WTC11 (cell line): ENCODE data around the gene MYMK. TPM values are rescaled to one million over a fixed set of nuclear protein-coding genes. Genes with fewer than 3 reads are reported as not detected.

Experiments used
- ATAC-seq: fragments of 200-7000 bp; cut with Tn5 transposase; 2 replicates; pipeline ENCODE4 v1.10.0; 2021; ENCODE audit warnings: mild to moderate bottlenecking, moderate library complexity
- CTCF ChIA-PET: fragments of 300-600 bp; sonication (Branson Sonifier 250); formaldehyde crosslinking; loops from one replicate; lab custom pipeline; 2021; ENCODE audit warnings: antibody characterized with exemption; lab: Charles Lee
- POLR2A ChIA-PET: fragments of 350-600 bp; sonication (Branson Sonifier 250); formaldehyde crosslinking; loops from one replicate; lab custom pipeline; 2021; ENCODE audit warnings: antibody characterized with exemption; lab: Charles Lee
- DNase-seq: peaks from one replicate; pipeline ENCODE4 v3.0.0; 2021; ENCODE audit warnings: low spot score
- H3K27ac Mint-ChIP-seq: 2 replicates; pipeline ENCODE4 v1.8.0; 2021; ENCODE audit warnings: mixed read lengths
- H3K27me3 Mint-ChIP-seq: 2 replicates; pipeline ENCODE4 v1.8.0; 2021; ENCODE audit warnings: low read depth, mild to moderate bottlenecking, moderate library complexity, mixed read lengths
- H3K36me3 Mint-ChIP-seq: 2 replicates; pipeline ENCODE4 v1.8.0; 2021; ENCODE audit warnings: mixed read lengths
- H3K4me1 Mint-ChIP-seq: 2 replicates; pipeline ENCODE4 v1.8.0; 2022; ENCODE audit warnings: mixed read lengths
- H3K4me3 Mint-ChIP-seq: 2 replicates; pipeline ENCODE4 v1.8.0; 2021; ENCODE audit warnings: mild to moderate bottlenecking, moderate library complexity, mixed read lengths
- H3K9me3 Mint-ChIP-seq: 2 replicates; pipeline ENCODE4 v1.8.0; 2021; ENCODE audit warnings: mixed read lengths
- CREM ChIP-seq: sonication (generic); formaldehyde crosslinking; IDR thresholded peaks from 2 replicates; pipeline ENCODE4 v1.8.1; 2022; ENCODE audit warnings: mild to moderate bottlenecking, missing genetic modification reagents, moderate library complexity
- ERG ChIP-seq: fragments of 250-450 bp; sonication (Bioruptor Pico); IDR thresholded peaks from 2 replicates; pipeline ENCODE4 v1.8.0; 2021; ENCODE audit warnings: mild to moderate bottlenecking
- GABPB1 ChIP-seq: sonication (generic); formaldehyde crosslinking; IDR thresholded peaks from 2 replicates; pipeline ENCODE4 v1.8.1; 2023; ENCODE audit warnings: mild to moderate bottlenecking, missing genetic modification reagents
- GTF2I ChIP-seq: fragments of 250-450 bp; sonication (Bioruptor Pico); conservative IDR thresholded peaks from 2 replicates; pipeline ENCODE4 v1.4.0; 2021; ENCODE audit warnings: mild to moderate bottlenecking
- JUN ChIP-seq: sonication (generic); formaldehyde crosslinking; IDR thresholded peaks from 2 replicates; pipeline ENCODE4 v1.8.0; 2023; ENCODE audit warnings: mild to moderate bottlenecking, missing genetic modification reagents
- KAT7 ChIP-seq: sonication (generic); formaldehyde crosslinking; IDR thresholded peaks from 2 replicates; pipeline ENCODE4 v1.8.1; 2023; ENCODE audit warnings: missing genetic modification reagents, mild to moderate bottlenecking, borderline replicate concordance
- RELA ChIP-seq: sonication (generic); formaldehyde crosslinking; IDR thresholded peaks from 2 replicates; pipeline ENCODE4 v1.8.1; 2022; ENCODE audit warnings: missing genetic modification reagents, mild to moderate bottlenecking, borderline replicate concordance
- SMAD4 ChIP-seq: sonication (generic); formaldehyde crosslinking; IDR thresholded peaks from 2 replicates; pipeline ENCODE4 v1.8.0; 2022; ENCODE audit warnings: mild to moderate bottlenecking, missing genetic modification reagents
- USF2 ChIP-seq: sonication (generic); formaldehyde crosslinking; IDR thresholded peaks from 2 replicates; pipeline ENCODE4 v1.8.1; 2023; ENCODE audit warnings: mild to moderate bottlenecking, missing genetic modification reagents, moderate library complexity
- ZBTB43 ChIP-seq: sonication (generic); formaldehyde crosslinking; IDR thresholded peaks from 2 replicates; pipeline ENCODE4 v1.8.1; 2023; ENCODE audit warnings: mild to moderate bottlenecking, missing genetic modification reagents
- ZNF219 ChIP-seq: sonication (generic); formaldehyde crosslinking; IDR thresholded peaks from 2 replicates; pipeline ENCODE4 v1.8.0; 2023; ENCODE audit warnings: missing genetic modification reagents, mild to moderate bottlenecking, borderline replicate concordance
- ZNF281 ChIP-seq: sonication (generic); formaldehyde crosslinking; IDR thresholded peaks from 2 replicates; pipeline ENCODE4 v1.8.0; 2023; ENCODE audit warnings: mild to moderate bottlenecking, missing genetic modification reagents
- ZNF317 ChIP-seq: sonication (generic); formaldehyde crosslinking; IDR thresholded peaks from 2 replicates; pipeline ENCODE4 v1.8.1; 2023; ENCODE audit warnings: low read depth, mild to moderate bottlenecking, moderate library complexity, missing genetic modification reagents, borderline replicate concordance
- total RNA-seq: library from RNA; stranded (reverse); gene quantifications from 3 replicates; pipeline ENCODE4 v1.2.3, GENCODE V29; 2021
- TF ChIP-seq, protein P1 (sequence below): fragments of 250-450 bp; sonication (Bioruptor Pico); IDR thresholded peaks from 2 replicates; pipeline ENCODE4 v1.9.0; 2021; ENCODE audit warnings: moderate library complexity, mild to moderate bottlenecking, inconsistent platforms, borderline replicate concordance
- TF ChIP-seq, protein P2 (sequence below): fragments of 250-450 bp; sonication (Bioruptor Pico); IDR thresholded peaks from 2 replicates; pipeline ENCODE4 v1.9.0; 2021; ENCODE audit warnings: mild to moderate bottlenecking
- TF ChIP-seq, protein P3 (sequence below): sonication (generic); formaldehyde crosslinking; IDR thresholded peaks from 2 replicates; pipeline ENCODE4 v1.8.0; 2022; ENCODE audit warnings: mild to moderate bottlenecking, missing genetic modification reagents

The MYMK gene
- total RNA-seq, 1 experiment from 2014 or later: not detected

GRCh38 chr9:133558191-133559126, 33.7 kb upstream of the MYMK start:
- peaks cover 22% of the 10 kb centered on the region for H3K4me1 Mint-ChIP-seq
- no peaks in the 10 kb centered on the region for H3K36me3 Mint-ChIP-seq
- ChIA-PET CTCF (interaction anchor here (0.6 to 0.9 kb wide), 3 partner anchors 7 to 1736 kb away, joined by 3 to 4 read pairs (median 3); no protein-coding TSS in a partner anchor), POLR2A (no interaction called here)
- H3K4me3 Mint-ChIP-seq: no peak overlapping the region
- TF ChIP-seq JUN (CRISPR knock-in tag): no peak
- no peak for TF ChIP-seq USF2 (CRISPR knock-in tag)
- no peak for TF ChIP-seq RELA (CRISPR knock-in tag)
- no peak for TF ChIP-seq KAT7 (CRISPR knock-in tag)
- TF ChIP-seq SMAD4: no peak
- TF ChIP-seq ZBTB43 (CRISPR knock-in tag): no peak
- no peak for TF ChIP-seq ZNF317 (CRISPR knock-in tag)
- TF ChIP-seq, protein P1, sequence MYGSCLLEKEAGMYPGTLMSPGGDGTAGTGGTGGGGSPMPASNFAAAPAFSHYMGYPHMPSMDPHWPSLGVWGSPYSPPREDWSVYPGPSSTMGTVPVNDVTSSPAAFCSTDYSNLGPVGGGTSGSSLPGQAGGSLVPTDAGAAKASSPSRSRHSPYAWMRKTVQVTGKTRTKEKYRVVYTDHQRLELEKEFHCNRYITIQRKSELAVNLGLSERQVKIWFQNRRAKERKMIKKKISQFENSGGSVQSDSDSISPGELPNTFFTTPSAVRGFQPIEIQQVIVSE (CRISPR knock-in tag): no peak
- TF ChIP-seq ERG (CRISPR knock-in tag): no peak
- TF ChIP-seq GABPB1 (CRISPR knock-in tag): no peak
- no peak for TF ChIP-seq ZNF281 (CRISPR knock-in tag)
- no peak for TF ChIP-seq CREM
- no peak for TF ChIP-seq GTF2I (CRISPR knock-in tag)
- ATAC-seq: peak; percentile 46
- no peak for DNase-seq
- peak overlapping the region; percentile 91 for H3K27ac Mint-ChIP-seq
- no peaks in the 10 kb centered on the region; the same call in 1 of the 2 replicates for H3K27me3 Mint-ChIP-seq
- H3K9me3 Mint-ChIP-seq: no peaks in the 10 kb centered on the region; the same call in 1 of the 2 replicates

DNA sequence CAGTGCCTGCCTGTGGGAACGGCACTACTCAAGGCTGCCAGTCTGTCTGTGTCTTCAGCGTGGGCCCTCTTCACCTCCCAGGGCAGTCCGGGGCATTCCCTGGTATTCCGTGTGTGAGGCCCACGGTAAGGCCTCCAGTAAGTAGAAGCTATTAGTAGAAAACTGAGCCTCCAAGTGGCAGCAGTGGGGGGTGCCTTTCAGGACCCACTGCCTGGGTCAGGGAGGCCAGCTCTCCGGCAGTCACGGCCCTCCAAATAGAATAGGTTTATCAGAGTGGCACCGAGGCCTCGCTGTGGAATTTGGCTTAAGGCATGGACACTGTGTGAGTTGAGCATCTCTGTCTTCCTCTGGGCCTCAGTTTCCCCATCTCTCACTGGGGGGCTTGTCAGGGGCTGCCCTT, 32.8 kb upstream of the MYMK start:
- ChIA-PET CTCF (no interaction called here), POLR2A (no interaction called here)
- Mint-ChIP-seq H3K27me3 (no peaks in the 10 kb centered on the region), H3K9me3 (no peaks in the 10 kb centered on the region; the same call in 1 of the 2 replicates), H3K4me3 (no peak overlapping the region), H3K27ac (no peak overlapping the region), H3K36me3 (no peaks in the 10 kb centered on the region), H3K4me1 (peaks cover 19% of the 10 kb centered on the region)
- TF ChIP-seq ZNF317 (CRISPR knock-in tag) (no peak), ZNF219 (CRISPR knock-in tag) (no peak)
- TF ChIP-seq, protein P2, sequence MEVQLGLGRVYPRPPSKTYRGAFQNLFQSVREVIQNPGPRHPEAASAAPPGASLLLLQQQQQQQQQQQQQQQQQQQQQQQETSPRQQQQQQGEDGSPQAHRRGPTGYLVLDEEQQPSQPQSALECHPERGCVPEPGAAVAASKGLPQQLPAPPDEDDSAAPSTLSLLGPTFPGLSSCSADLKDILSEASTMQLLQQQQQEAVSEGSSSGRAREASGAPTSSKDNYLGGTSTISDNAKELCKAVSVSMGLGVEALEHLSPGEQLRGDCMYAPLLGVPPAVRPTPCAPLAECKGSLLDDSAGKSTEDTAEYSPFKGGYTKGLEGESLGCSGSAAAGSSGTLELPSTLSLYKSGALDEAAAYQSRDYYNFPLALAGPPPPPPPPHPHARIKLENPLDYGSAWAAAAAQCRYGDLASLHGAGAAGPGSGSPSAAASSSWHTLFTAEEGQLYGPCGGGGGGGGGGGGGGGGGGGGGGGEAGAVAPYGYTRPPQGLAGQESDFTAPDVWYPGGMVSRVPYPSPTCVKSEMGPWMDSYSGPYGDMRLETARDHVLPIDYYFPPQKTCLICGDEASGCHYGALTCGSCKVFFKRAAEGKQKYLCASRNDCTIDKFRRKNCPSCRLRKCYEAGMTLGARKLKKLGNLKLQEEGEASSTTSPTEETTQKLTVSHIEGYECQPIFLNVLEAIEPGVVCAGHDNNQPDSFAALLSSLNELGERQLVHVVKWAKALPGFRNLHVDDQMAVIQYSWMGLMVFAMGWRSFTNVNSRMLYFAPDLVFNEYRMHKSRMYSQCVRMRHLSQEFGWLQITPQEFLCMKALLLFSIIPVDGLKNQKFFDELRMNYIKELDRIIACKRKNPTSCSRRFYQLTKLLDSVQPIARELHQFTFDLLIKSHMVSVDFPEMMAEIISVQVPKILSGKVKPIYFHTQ: no peak
- TF ChIP-seq, protein P3, sequence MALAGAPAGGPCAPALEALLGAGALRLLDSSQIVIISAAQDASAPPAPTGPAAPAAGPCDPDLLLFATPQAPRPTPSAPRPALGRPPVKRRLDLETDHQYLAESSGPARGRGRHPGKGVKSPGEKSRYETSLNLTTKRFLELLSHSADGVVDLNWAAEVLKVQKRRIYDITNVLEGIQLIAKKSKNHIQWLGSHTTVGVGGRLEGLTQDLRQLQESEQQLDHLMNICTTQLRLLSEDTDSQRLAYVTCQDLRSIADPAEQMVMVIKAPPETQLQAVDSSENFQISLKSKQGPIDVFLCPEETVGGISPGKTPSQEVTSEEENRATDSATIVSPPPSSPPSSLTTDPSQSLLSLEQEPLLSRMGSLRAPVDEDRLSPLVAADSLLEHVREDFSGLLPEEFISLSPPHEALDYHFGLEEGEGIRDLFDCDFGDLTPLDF (CRISPR knock-in tag): no peak
- ATAC-seq: no peak
- DNase-seq: no peak
